ENCODE data around the gene UNC13C.

UNC13C gene

DNA sequence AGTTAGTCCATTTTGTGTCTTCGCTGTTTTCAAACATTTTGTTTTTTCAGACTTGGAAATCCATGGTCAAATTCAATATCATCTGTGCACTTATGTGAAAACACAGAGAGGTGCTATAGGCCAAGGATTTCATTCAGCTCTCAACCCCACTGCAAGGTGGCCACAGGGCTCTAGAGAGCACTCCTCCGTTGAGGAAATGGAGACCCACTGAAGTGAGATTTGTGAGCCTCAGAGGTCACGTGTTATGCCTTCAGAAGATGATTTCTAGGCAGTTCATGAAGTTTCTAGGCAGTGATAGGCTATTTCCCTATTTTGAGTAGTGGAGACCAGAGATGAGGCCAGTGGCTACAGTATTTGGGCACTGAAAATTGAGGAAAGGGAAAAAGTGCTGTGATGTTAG is 88.2 kb downstream of the UNC13C start:
- Histone ChIP-seq H3K27me3 (ENCODE audit: control insufficient read depth in 1 of 2, insufficient read depth in 2 of 2, low read length in 2 of 2) (no peaks in the 10 kb centered on the region), H3K27ac (ENCODE audit: low read length) (no peak overlapping the region), H3K9me3 (ENCODE audit: control insufficient read depth in 2 of 2, low read length in 2 of 2) (no peaks in the 10 kb centered on the region), H3K4me1 (ENCODE audit: control insufficient read depth, insufficient read depth, low read length) (no peaks in the 10 kb centered on the region), H3K9ac (ENCODE audit: low read length in 2 of 2) (no peak overlapping the region), H3K36me3 (ENCODE audit: control insufficient read depth in 2 of 2, insufficient read depth in 2 of 2, low read length in 2 of 2) (no peaks in the 10 kb centered on the region), H3K4me3 (ENCODE audit: low read length in 2 of 2) (no peak overlapping the region)

- Histone ChIP-seq H3K27me3 (ENCODE audit: control insufficient read depth in 1 of 2, insufficient read depth in 2 of 2, low read length in 2 of 2) (no peaks in the 10 kb centered on the region), H3K9ac (ENCODE audit: low read length in 2 of 2) (no peak overlapping the region), H3K27ac (ENCODE audit: low read length) (no peak overlapping the region), H3K4me3 (ENCODE audit: low read length in 2 of 2) (no peak overlapping the region), H3K9me3 (ENCODE audit: control insufficient read depth in 2 of 2, low read length in 2 of 2) (no peaks in the 10 kb centered on the region), H3K36me3 (ENCODE audit: control insufficient read depth in 2 of 2, insufficient read depth in 2 of 2, low read length in 2 of 2) (no peaks in the 10 kb centered on the region), H3K4me1 (ENCODE audit: control insufficient read depth, insufficient read depth, low read length) (no peaks in the 10 kb centered on the region)
These were observed 104.7 kb downstream of the UNC13C start for GRCh38 chr15:54082836-54083492.

DNA sequence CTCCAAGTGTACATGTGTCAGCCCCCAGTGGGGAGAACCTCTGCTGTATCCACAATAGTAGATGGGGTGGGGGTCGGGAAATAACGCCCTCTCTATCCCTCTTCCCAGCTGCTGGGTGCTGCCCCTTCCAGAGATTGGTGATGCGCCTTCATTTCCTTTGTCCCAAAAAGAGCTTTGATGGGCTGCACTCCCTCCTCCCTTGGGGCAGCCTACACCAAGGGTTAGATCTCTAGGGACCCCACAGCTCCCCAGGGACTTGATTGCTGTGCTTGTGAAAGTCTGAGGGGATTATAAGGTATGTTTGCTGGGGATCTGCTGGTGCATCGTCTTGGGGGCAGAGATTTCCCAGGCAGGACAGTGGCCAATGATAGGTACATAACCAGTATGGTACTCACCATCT is 105.3 kb downstream of the UNC13C start:
- H3K9ac ChIP-seq (ENCODE audit: low read length in 2 of 2) = no peak overlapping the region
- H3K27ac ChIP-seq (ENCODE audit: low read length) = no peak overlapping the region
- H3K27me3 ChIP-seq (ENCODE audit: control insufficient read depth in 1 of 2, insufficient read depth in 2 of 2, low read length in 2 of 2) = no peaks in the 10 kb centered on the region
- no peaks in the 10 kb centered on the region for H3K9me3 ChIP-seq (ENCODE audit: control insufficient read depth in 2 of 2, low read length in 2 of 2)
- no peaks in the 10 kb centered on the region for H3K36me3 ChIP-seq (ENCODE audit: control insufficient read depth in 2 of 2, insufficient read depth in 2 of 2, low read length in 2 of 2)
- no peaks in the 10 kb centered on the region for H3K4me1 ChIP-seq (ENCODE audit: control insufficient read depth, insufficient read depth, low read length)
- H3K4me3 ChIP-seq (ENCODE audit: low read length in 2 of 2) = no peak overlapping the region

- no peaks in the 10 kb centered on the region for H3K9me3 ChIP-seq (ENCODE audit: control insufficient read depth in 2 of 2, low read length in 2 of 2)
- H3K36me3 ChIP-seq (ENCODE audit: control insufficient read depth in 2 of 2, insufficient read depth in 2 of 2, low read length in 2 of 2) = no peaks in the 10 kb centered on the region
- H3K4me1 ChIP-seq (ENCODE audit: control insufficient read depth, insufficient read depth, low read length) = no peaks in the 10 kb centered on the region
- H3K9ac ChIP-seq (ENCODE audit: low read length in 2 of 2) = no peak overlapping the region
- no peak overlapping the region for H3K27ac ChIP-seq (ENCODE audit: low read length)
- no peak overlapping the region for H3K4me3 ChIP-seq (ENCODE audit: low read length in 2 of 2)
- H3K27me3 ChIP-seq (ENCODE audit: control insufficient read depth in 1 of 2, insufficient read depth in 2 of 2, low read length in 2 of 2) = no peaks in the 10 kb centered on the region
These were observed 105.8 kb downstream of the UNC13C start for GRCh38 chr15:54083991-54084390.

GRCh38 chr15:54088837-54089236 is 110.6 kb downstream of the UNC13C start:
- no peak overlapping the region for H3K27ac ChIP-seq (ENCODE audit: low read length)
- no peak overlapping the region for H3K9ac ChIP-seq (ENCODE audit: low read length in 2 of 2)

DNA sequence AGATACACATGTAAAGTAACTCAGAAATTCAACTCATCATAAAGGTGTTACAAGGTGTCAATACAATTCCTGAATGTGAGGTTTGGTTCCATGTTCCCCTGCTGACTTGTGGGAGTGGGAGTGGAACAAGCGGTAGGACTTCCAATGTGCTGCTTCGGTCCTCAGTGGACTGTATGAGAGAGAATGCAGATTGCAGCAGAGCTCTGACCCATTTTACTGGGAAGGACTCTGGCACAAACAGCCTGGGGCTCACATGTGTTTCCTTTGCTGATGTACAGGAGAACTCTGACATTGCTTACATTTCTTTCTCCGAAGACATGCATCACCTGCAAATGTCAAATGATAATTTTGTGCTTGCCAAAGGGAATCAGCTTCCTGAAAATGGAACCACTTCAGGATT is 111.5 kb downstream of the UNC13C start:
- Histone ChIP-seq H3K27ac (ENCODE audit: low read length) (no peak overlapping the region), H3K9ac (ENCODE audit: low read length in 2 of 2) (no peak overlapping the region), H3K9me3 (ENCODE audit: control insufficient read depth in 2 of 2, low read length in 2 of 2) (no peaks in the 10 kb centered on the region), H3K27me3 (ENCODE audit: control insufficient read depth in 1 of 2, insufficient read depth in 2 of 2, low read length in 2 of 2) (no peaks in the 10 kb centered on the region), H3K4me3 (ENCODE audit: low read length in 2 of 2) (no peak overlapping the region), H3K36me3 (ENCODE audit: control insufficient read depth in 2 of 2, insufficient read depth in 2 of 2, low read length in 2 of 2) (no peaks in the 10 kb centered on the region), H3K4me1 (ENCODE audit: control insufficient read depth, insufficient read depth, low read length) (no peaks in the 10 kb centered on the region)

More at GRCh38 chr15:54088837-54089236, 110.6 kb downstream of the UNC13C start:
- H3K9me3 ChIP-seq (ENCODE audit: control insufficient read depth in 2 of 2, low read length in 2 of 2) = no peaks in the 10 kb centered on the region
- H3K4me3 ChIP-seq (ENCODE audit: low read length in 2 of 2) = no peak overlapping the region
- no peaks in the 10 kb centered on the region for H3K36me3 ChIP-seq (ENCODE audit: control insufficient read depth in 2 of 2, insufficient read depth in 2 of 2, low read length in 2 of 2)
- H3K27me3 ChIP-seq (ENCODE audit: control insufficient read depth in 1 of 2, insufficient read depth in 2 of 2, low read length in 2 of 2) = no peaks in the 10 kb centered on the region
- no peaks in the 10 kb centered on the region for H3K4me1 ChIP-seq (ENCODE audit: control insufficient read depth, insufficient read depth, low read length)

GRCh38 chr15:54091651-54092050 is 113.4 kb downstream of the UNC13C start:
- Histone ChIP-seq H3K27me3 (ENCODE audit: control insufficient read depth in 1 of 2, insufficient read depth in 2 of 2, low read length in 2 of 2) (no peaks in the 10 kb centered on the region), H3K4me1 (ENCODE audit: control insufficient read depth, insufficient read depth, low read length) (no peaks in the 10 kb centered on the region), H3K27ac (ENCODE audit: low read length) (no peak overlapping the region), H3K36me3 (ENCODE audit: control insufficient read depth in 2 of 2, insufficient read depth in 2 of 2, low read length in 2 of 2) (no peaks in the 10 kb centered on the region), H3K9me3 (ENCODE audit: control insufficient read depth in 2 of 2, low read length in 2 of 2) (no peaks in the 10 kb centered on the region), H3K4me3 (ENCODE audit: low read length in 2 of 2) (no peak overlapping the region), H3K9ac (ENCODE audit: low read length in 2 of 2) (no peak overlapping the region)

GRCh38 chr15:54094661-54095060 is 116.4 kb downstream of the UNC13C start:
- H3K27me3 ChIP-seq (ENCODE audit: control insufficient read depth in 1 of 2, insufficient read depth in 2 of 2, low read length in 2 of 2) = no peaks in the 10 kb centered on the region
- H3K9ac ChIP-seq (ENCODE audit: low read length in 2 of 2) = no peak overlapping the region
- no peaks in the 10 kb centered on the region for H3K4me1 ChIP-seq (ENCODE audit: control insufficient read depth, insufficient read depth, low read length)
- no peaks in the 10 kb centered on the region for H3K36me3 ChIP-seq (ENCODE audit: control insufficient read depth in 2 of 2, insufficient read depth in 2 of 2, low read length in 2 of 2)
- H3K9me3 ChIP-seq (ENCODE audit: control insufficient read depth in 2 of 2, low read length in 2 of 2) = no peaks in the 10 kb centered on the region
- H3K4me3 ChIP-seq (ENCODE audit: low read length in 2 of 2) = no peak overlapping the region
- no peak overlapping the region for H3K27ac ChIP-seq (ENCODE audit: low read length)

GRCh38 chr15:54097019-54097418 is 118.8 kb downstream of the UNC13C start:
- H3K4me1 ChIP-seq (ENCODE audit: control insufficient read depth, insufficient read depth, low read length) = no peaks in the 10 kb centered on the region
- no peak overlapping the region for H3K4me3 ChIP-seq (ENCODE audit: low read length in 2 of 2)
- no peak overlapping the region for H3K9ac ChIP-seq (ENCODE audit: low read length in 2 of 2)
- H3K27me3 ChIP-seq (ENCODE audit: control insufficient read depth in 1 of 2, insufficient read depth in 2 of 2, low read length in 2 of 2) = no peaks in the 10 kb centered on the region
- H3K36me3 ChIP-seq (ENCODE audit: control insufficient read depth in 2 of 2, insufficient read depth in 2 of 2, low read length in 2 of 2) = no peaks in the 10 kb centered on the region
- H3K9me3 ChIP-seq (ENCODE audit: control insufficient read depth in 2 of 2, low read length in 2 of 2) = no peaks in the 10 kb centered on the region
- H3K27ac ChIP-seq (ENCODE audit: low read length) = no peak overlapping the region

DNA sequence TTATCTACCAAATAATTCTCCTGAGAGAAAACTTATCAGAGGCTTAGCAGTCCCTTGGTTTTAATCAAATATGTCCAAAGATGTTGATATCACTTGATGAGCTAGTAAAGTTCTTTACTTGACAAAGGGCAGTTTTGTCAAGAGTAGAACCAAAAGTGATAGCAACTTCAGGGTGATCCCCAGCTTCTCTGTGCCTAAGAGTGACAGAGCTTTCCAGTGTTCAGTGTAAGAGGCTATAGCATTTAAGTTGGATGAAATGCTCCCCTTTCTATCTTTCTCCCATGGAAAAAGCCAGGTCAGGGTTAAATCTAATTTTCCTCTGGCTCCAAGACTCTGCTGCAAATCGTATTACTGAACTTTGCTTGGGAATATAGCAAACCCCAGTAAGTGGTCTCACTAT is 120.8 kb downstream of the UNC13C start:
- H3K9ac ChIP-seq (ENCODE audit: low read length in 2 of 2) = no peak overlapping the region
- no peaks in the 10 kb centered on the region for H3K27me3 ChIP-seq (ENCODE audit: control insufficient read depth in 1 of 2, insufficient read depth in 2 of 2, low read length in 2 of 2)
- H3K4me3 ChIP-seq (ENCODE audit: low read length in 2 of 2) = no peak overlapping the region
- H3K4me1 ChIP-seq (ENCODE audit: control insufficient read depth, insufficient read depth, low read length) = no peaks in the 10 kb centered on the region
- no peaks in the 10 kb centered on the region for H3K9me3 ChIP-seq (ENCODE audit: control insufficient read depth in 2 of 2, low read length in 2 of 2)
- no peaks in the 10 kb centered on the region for H3K36me3 ChIP-seq (ENCODE audit: control insufficient read depth in 2 of 2, insufficient read depth in 2 of 2, low read length in 2 of 2)
- no peak overlapping the region for H3K27ac ChIP-seq (ENCODE audit: low read length)

GRCh38 chr15:54101664-54102270 is 123.5 kb downstream of the UNC13C start:
- no peak overlapping the region for H3K9ac ChIP-seq (ENCODE audit: low read length in 2 of 2)
- H3K4me1 ChIP-seq (ENCODE audit: control insufficient read depth, insufficient read depth, low read length) = no peaks in the 10 kb centered on the region
- no peak overlapping the region for H3K27ac ChIP-seq (ENCODE audit: low read length)
- H3K4me3 ChIP-seq (ENCODE audit: low read length in 2 of 2) = no peak overlapping the region
- no peaks in the 10 kb centered on the region for H3K9me3 ChIP-seq (ENCODE audit: control insufficient read depth in 2 of 2, low read length in 2 of 2)
- H3K36me3 ChIP-seq (ENCODE audit: control insufficient read depth in 2 of 2, insufficient read depth in 2 of 2, low read length in 2 of 2) = no peaks in the 10 kb centered on the region
- no peaks in the 10 kb centered on the region for H3K27me3 ChIP-seq (ENCODE audit: control insufficient read depth in 1 of 2, insufficient read depth in 2 of 2, low read length in 2 of 2)
